H1 (cell line): ENCODE measurements around the gene INPP5F. TPM values are rescaled to one million over a fixed set of nuclear protein-coding genes. Genes with fewer than 3 reads are reported as not detected.

Source experiments
- CTCF ChIA-PET: fragments of 300-600 bp; sonication (Branson Sonifier 250); formaldehyde crosslinking; loops from one replicate; lab custom pipeline; 2021; ENCODE audit not compliant: partially characterized antibody; lab: Charles Lee
- POLR2A ChIA-PET: fragments of 300-600 bp; sonication (Branson Sonifier 250); formaldehyde crosslinking; loops from one replicate; lab custom pipeline; 2021; ENCODE audit warnings: inconsistent platforms; ENCODE audit not compliant: partially characterized antibody; lab: Charles Lee
- DNase-seq, 2 experiments: peaks; one replicate each; pipeline versions ENCODE4 v3.0.0 to v3.0.0-alpha.2; 2010 to 2022; ENCODE audit warnings: low spot score in 2 of 2, low read depth in 1 of 2, mixed read lengths in 1 of 2
- FAIRE-seq: peaks from 2 replicates; lab custom pipeline; 2011; peaks lifted over from hg19 to GRCh38; lab: Jason Lieb, UNC
- H2AFZ ChIP-seq: 2 replicates; pipeline ENCODE4 v1.8.1; 2012; ENCODE audit warnings: low read length, inconsistent platforms
- H2AK5ac ChIP-seq: 2 replicates; pipeline ENCODE4 v1.6.1; 2013; ENCODE audit warnings: low read depth, low read length
- H2BK120ac ChIP-seq: replicated peaks from 2 replicates; pipeline ENCODE3; 2013; ENCODE audit warnings: low read depth, low read length, inconsistent platforms
- H2BK12ac ChIP-seq: 2 replicates; pipeline ENCODE4 v1.6.1; 2013; ENCODE audit warnings: low read depth, low read length
- H2BK15ac ChIP-seq: 2 replicates; pipeline ENCODE4 v1.6.1; 2013; ENCODE audit warnings: low read length
- H2BK20ac ChIP-seq: 2 replicates; pipeline ENCODE4 v1.6.1; 2013; ENCODE audit warnings: low read length
- H2BK5ac ChIP-seq: 2 replicates; pipeline ENCODE4 v1.6.1; 2013; ENCODE audit warnings: low read depth, low read length
- H3K14ac ChIP-seq: 2 replicates; pipeline ENCODE4 v1.6.1; 2013; ENCODE audit warnings: inconsistent platforms; ENCODE audit not compliant: insufficient read length
- H3K18ac ChIP-seq: 2 replicates; pipeline ENCODE4 v1.6.1; 2013; ENCODE audit warnings: low read length; ENCODE audit errors: extremely low read depth
- H3K23ac ChIP-seq: 2 replicates; pipeline ENCODE4 v1.6.1; 2013; ENCODE audit warnings: inconsistent platforms; ENCODE audit not compliant: insufficient read length
- H3K23me2 ChIP-seq: 2 replicates; pipeline ENCODE4 v1.6.1; 2013; ENCODE audit warnings: low read depth, low read length
- H3K27ac ChIP-seq: 2 replicates; pipeline ENCODE4 v1.6.1; 2011; ENCODE audit warnings: low read depth, low read length, inconsistent platforms
- H3K27me3 ChIP-seq, 4 experiments: replicated peaks in 1 of 4; 1 replicate in 1 of 4; 2 replicates in 3 of 4; pipeline versions ENCODE4 v1.6.1 to v1.8.1; 2011 to 2013; ENCODE audit warnings: low read length in 3 of 4, mild to moderate bottlenecking in 3 of 4, inconsistent platforms in 2 of 4, mixed read lengths in 2 of 4, moderate library complexity in 1 of 4; ENCODE audit not compliant: control insufficient read depth in 3 of 4, insufficient read depth in 3 of 4; ENCODE audit errors: extremely low read depth in 1 of 4
- H3K36me3 ChIP-seq, 4 experiments: 2 replicates each; pipeline versions ENCODE4 v1.6.1 to v1.8.1; 2011 to 2013; ENCODE audit warnings: mild to moderate bottlenecking in 4 of 4, low read length in 3 of 4, moderate library complexity in 2 of 4, control low read depth in 1 of 4, inconsistent platforms in 1 of 4; ENCODE audit not compliant: insufficient read depth in 4 of 4, control insufficient read depth in 2 of 4
- H3K4ac ChIP-seq: replicated peaks from 2 replicates; pipeline ENCODE3; 2013; ENCODE audit warnings: low read length, low read depth, mixed read lengths, inconsistent platforms; ENCODE audit not compliant: insufficient read length
- H3K4me1 ChIP-seq, 4 experiments: replicated peaks in 1 of 4; 1 replicate in 1 of 4; 2 replicates in 3 of 4; pipeline versions ENCODE4 v1.6.1 to v1.8.1; 2011 to 2013; ENCODE audit warnings: low read length in 3 of 4, inconsistent platforms in 2 of 4, mixed read lengths in 1 of 4; ENCODE audit not compliant: insufficient read depth in 4 of 4, control insufficient read depth in 3 of 4
- H3K4me2 ChIP-seq, 2 experiments: 2 replicates each; pipeline versions ENCODE4 v1.6.1 to v1.8.1; 2011 to 2013; ENCODE audit warnings: low read depth in 2 of 2, low read length in 2 of 2, control low read depth in 1 of 2, inconsistent platforms in 1 of 2, mild to moderate bottlenecking in 1 of 2; ENCODE audit not compliant: insufficient read depth in 1 of 2
- H3K4me3 ChIP-seq, 4 experiments: fragments of 200-600, 300-600 bp in 1 of 4; sonication (generic), shearing (Covaris generic), sonication (Bioruptor Twin) in 1 of 4; 2 replicates each; pipeline versions ENCODE4 v1.5.1 to v1.8.1; 2011 to 2016; ENCODE audit warnings: low read length in 4 of 4, low read depth in 3 of 4, control low read depth in 2 of 4, inconsistent platforms in 2 of 4, mild to moderate bottlenecking in 2 of 4, mixed read lengths in 1 of 4, moderate library complexity in 1 of 4; ENCODE audit not compliant: insufficient read depth in 2 of 4; ENCODE audit errors: extremely low read depth in 1 of 4
- H3K56ac ChIP-seq: replicated peaks from 2 replicates; pipeline ENCODE3; 2013; ENCODE audit warnings: low read depth, mild to moderate bottlenecking, mixed read lengths, low read length, inconsistent platforms; ENCODE audit not compliant: insufficient read length
- H3K79me1 ChIP-seq: 2 replicates; pipeline ENCODE4 v1.6.1; 2013; ENCODE audit warnings: low read depth, low read length, control low read depth
- H3K79me2 ChIP-seq, 2 experiments: 2 replicates each; pipeline versions ENCODE4 v1.6.1 to v1.8.1; 2012 to 2013; ENCODE audit warnings: low read length in 2 of 2, mild to moderate bottlenecking in 2 of 2, inconsistent platforms in 1 of 2; ENCODE audit not compliant: insufficient read depth in 2 of 2, control insufficient read depth in 1 of 2
- H3K9ac ChIP-seq, 4 experiments: replicated peaks in 1 of 4; 1 replicate in 1 of 4; 2 replicates in 3 of 4; pipeline versions ENCODE4 v1.6.1 to v1.8.1; 2011 to 2013; ENCODE audit warnings: low read depth in 3 of 4, low read length in 3 of 4, control low read depth in 2 of 4, mild to moderate bottlenecking in 2 of 4, moderate library complexity in 2 of 4, inconsistent platforms in 1 of 4; ENCODE audit errors: extremely low read depth in 1 of 4
- H3K9me3 ChIP-seq, 2 experiments: 2 replicates each; pipeline versions ENCODE4 v1.6.1 to v1.8.1; 2012 to 2013; ENCODE audit warnings: mild to moderate bottlenecking in 2 of 2, moderate library complexity in 2 of 2, control low read depth in 1 of 2, inconsistent platforms in 1 of 2, low read depth in 1 of 2, low read length in 1 of 2, mixed read lengths in 1 of 2; ENCODE audit not compliant: insufficient read depth in 2 of 2
- H4K20me1 ChIP-seq, 2 experiments: replicated peaks in 1 of 2; 2 replicates each; pipeline versions ENCODE3 to v1.8.1; 2011 to 2013; ENCODE audit warnings: inconsistent platforms in 2 of 2, low read length in 2 of 2, mild to moderate bottlenecking in 1 of 2; ENCODE audit not compliant: insufficient read depth in 2 of 2, control insufficient read depth in 1 of 2
- H4K5ac ChIP-seq: 2 replicates; pipeline ENCODE4 v1.6.1; 2013; ENCODE audit warnings: low read length, low read depth, mixed read lengths, inconsistent platforms; ENCODE audit not compliant: insufficient read length
- H4K8ac ChIP-seq: 2 replicates; pipeline ENCODE4 v1.8.0; 2013; ENCODE audit warnings: mild to moderate bottlenecking, moderate library complexity, low read length, inconsistent platforms; ENCODE audit not compliant: insufficient read depth; ENCODE audit errors: extremely low read depth
- H4K91ac ChIP-seq: replicated peaks from 2 replicates; pipeline ENCODE3; 2013; ENCODE audit warnings: low read length, mixed read lengths, inconsistent platforms; ENCODE audit not compliant: insufficient read length
- BRCA1 ChIP-seq: IDR thresholded peaks from 2 replicates; pipeline ENCODE4 v1.6.1; 2012; ENCODE audit warnings: low read depth, low read length, improper control_type of control experiment
- CBX5 ChIP-seq: fragments of 300-800, 300-1000 bp; sonication (generic); IDR thresholded peaks from 2 replicates; pipeline ENCODE4 v1.7.1; 2016; ENCODE audit warnings: antibody characterized with exemption, low read length, low read depth
- CBX8 ChIP-seq: fragments of 300-800, 300-1000 bp; sonication (generic); IDR thresholded peaks from 2 replicates; pipeline ENCODE4 v1.7.1; 2016; ENCODE audit warnings: low read depth, low read length, borderline replicate concordance
- CEBPB ChIP-seq: IDR thresholded peaks from 2 replicates; pipeline ENCODE4 v1.6.1; 2012; ENCODE audit warnings: low read depth, low read length
- EGR1 ChIP-seq: IDR thresholded peaks from 2 replicates; pipeline ENCODE4 v1.6.1; 2011; ENCODE audit warnings: low read depth, low read length, borderline replicate concordance
- FOSL1 ChIP-seq: IDR thresholded peaks from 2 replicates; pipeline ENCODE4 v1.6.1; 2011; ENCODE audit warnings: mild to moderate bottlenecking, low read depth, low read length, moderate library complexity; ENCODE audit not compliant: insufficient read depth
- JUN ChIP-seq: IDR thresholded peaks from 2 replicates; pipeline ENCODE4 v1.6.1; 2011; ENCODE audit warnings: low read depth, mild to moderate bottlenecking, improper control_type of control experiment, low read length
- KDM5A ChIP-seq: fragments of 200-600 bp; IDR thresholded peaks from 2 replicates; pipeline ENCODE4 v1.7.1; 2012; ENCODE audit warnings: mild to moderate bottlenecking, low read length, inconsistent platforms, mixed read lengths
- MAFK ChIP-seq: IDR thresholded peaks from 2 replicates; pipeline ENCODE4 v1.6.1; 2012; ENCODE audit warnings: low read depth, mild to moderate bottlenecking, improper control_type of control experiment, low read length
- POU5F1 ChIP-seq: IDR thresholded peaks from 2 replicates; pipeline ENCODE4 v1.6.1; 2011; ENCODE audit warnings: low read depth, mild to moderate bottlenecking, low read length, moderate library complexity
- polyA plus RNA-seq, 7 experiments: library from polyadenylated mRNA; depleted of rRNA in 3 of 7; stranded (reverse) in 5 of 7; unstranded in 2 of 7; fragments of >200 nt in 5 of 7; fragments of 200-250 nt in 2 of 7; gene quantifications; 1 replicate in 5 of 7; 2 replicates in 1 of 7; 4 replicates in 1 of 7; pipeline versions ENCODE4 v1.2.1 to v1.2.3, GENCODE V29; 2011 to 2013; ENCODE audit warnings: missing spikeins in 2 of 7, mixed read lengths in 2 of 7
- total RNA-seq: library from RNA; stranded (reverse); fragmentation: NEBNext Ultra II Directional; extraction: Animal tissue kit (Norgen Biotek cat#: 25700); gene quantifications from 2 replicates; pipeline ENCODE4 v1.2.1, GENCODE V29; 2021

The INPP5F gene
- total and polyA plus RNA-seq, 2 of the 8 experiments (the other 6 are each of a cell fraction or from before 2014, with no cell fraction given) = 50.1 to 101 TPM

GRCh38 chr10:119812684-119813083, 86.8 kb downstream of the INPP5F start:
- Histone ChIP-seq H3K79me2 (no peaks in the 10 kb centered on the region), H4K20me1 (no peaks in the 10 kb centered on the region), H2BK12ac (no peak overlapping the region), H3K4ac (no peak overlapping the region), H2BK15ac (no peak overlapping the region), H3K9ac (no peak overlapping the region), H3K23me2 (no peaks in the 10 kb centered on the region), H3K56ac (no peak overlapping the region), H3K4me2 (no peak overlapping the region), H3K9me3 (no peaks in the 10 kb centered on the region), H3K14ac (no peak overlapping the region), H4K91ac (no peak overlapping the region), H2BK5ac (no peak overlapping the region), H3K79me1 (no peaks in the 10 kb centered on the region; the same call in 1 of the 2 replicates), H3K4me1 (no peaks in the 10 kb centered on the region; a peak in 1 of 7 replicates), H4K5ac (no peak overlapping the region), H3K27ac (no peak overlapping the region), H3K23ac (no peak overlapping the region), H3K27me3 (no peaks in the 10 kb centered on the region), H2AK5ac (no peak overlapping the region), H2BK120ac (no peak overlapping the region), H2AFZ (no peak overlapping the region), H4K8ac (no peak overlapping the region), H3K18ac (no peak overlapping the region), H2BK20ac (no peak overlapping the region), H3K36me3 (peaks cover 0 to 6% (median 2%) of the 10 kb centered on the region in 4 experiments; a peak in 2 of 8 replicates), H3K4me3 (no peak overlapping the region)
- DNase-seq = no peak
- FAIRE-seq = no peak
- ChIA-PET POLR2A (interaction anchor here (0.6 to 1.3 kb wide), 2 partner anchors 12 to 704 kb away, joined by 3 read pairs; no protein-coding TSS in a partner anchor), CTCF (interaction anchor here (1.6 kb wide), 1 partner anchor 126 kb away, joined by 6 read pairs; no protein-coding TSS in a partner anchor)
- TF ChIP-seq FOSL1 (no peak), JUN (no peak), KDM5A (no peak), EGR1 (no peak), CBX8 (no peak), BRCA1 (no peak), POU5F1 (no peak), CBX5 (no peak), MAFK (no peak), CEBPB (no peak)
